H1 (cell line): ENCODE data around the gene LRRC4C. TPM values are rescaled to one million over a fixed set of nuclear protein-coding genes. Genes with fewer than 3 reads are reported as not detected.

ENCODE experiments used
- CTCF ChIA-PET: fragments of 300-600 bp; sonication (Branson Sonifier 250); formaldehyde crosslinking; loops from one replicate; lab custom pipeline; 2021; ENCODE audit not compliant: partially characterized antibody; lab: Charles Lee
- POLR2A ChIA-PET: fragments of 300-600 bp; sonication (Branson Sonifier 250); formaldehyde crosslinking; loops from one replicate; lab custom pipeline; 2021; ENCODE audit warnings: inconsistent platforms; ENCODE audit not compliant: partially characterized antibody; lab: Charles Lee
- DNase-seq, 2 experiments: peaks; one replicate each; pipeline versions ENCODE4 v3.0.0 to v3.0.0-alpha.2; 2010 to 2022; ENCODE audit warnings: low spot score in 2 of 2, low read depth in 1 of 2, mixed read lengths in 1 of 2
- FAIRE-seq: peaks from 2 replicates; lab custom pipeline; 2011; peaks lifted over from hg19 to GRCh38; lab: Jason Lieb, UNC
- H2AFZ ChIP-seq: 2 replicates; pipeline ENCODE4 v1.8.1; 2012; ENCODE audit warnings: low read length, inconsistent platforms
- H2AK5ac ChIP-seq: 2 replicates; pipeline ENCODE4 v1.6.1; 2013; ENCODE audit warnings: low read depth, low read length
- H2BK120ac ChIP-seq: replicated peaks from 2 replicates; pipeline ENCODE3; 2013; ENCODE audit warnings: low read depth, low read length, inconsistent platforms
- H2BK12ac ChIP-seq: 2 replicates; pipeline ENCODE4 v1.6.1; 2013; ENCODE audit warnings: low read depth, low read length
- H2BK15ac ChIP-seq: 2 replicates; pipeline ENCODE4 v1.6.1; 2013; ENCODE audit warnings: low read length
- H2BK20ac ChIP-seq: 2 replicates; pipeline ENCODE4 v1.6.1; 2013; ENCODE audit warnings: low read length
- H2BK5ac ChIP-seq: 2 replicates; pipeline ENCODE4 v1.6.1; 2013; ENCODE audit warnings: low read depth, low read length
- H3K14ac ChIP-seq: 2 replicates; pipeline ENCODE4 v1.6.1; 2013; ENCODE audit warnings: inconsistent platforms; ENCODE audit not compliant: insufficient read length
- H3K18ac ChIP-seq: 2 replicates; pipeline ENCODE4 v1.6.1; 2013; ENCODE audit warnings: low read length; ENCODE audit errors: extremely low read depth
- H3K23ac ChIP-seq: 2 replicates; pipeline ENCODE4 v1.6.1; 2013; ENCODE audit warnings: inconsistent platforms; ENCODE audit not compliant: insufficient read length
- H3K23me2 ChIP-seq: 2 replicates; pipeline ENCODE4 v1.6.1; 2013; ENCODE audit warnings: low read depth, low read length
- H3K27ac ChIP-seq: 2 replicates; pipeline ENCODE4 v1.6.1; 2011; ENCODE audit warnings: low read depth, low read length, inconsistent platforms
- H3K27me3 ChIP-seq, 4 experiments: replicated peaks in 1 of 4; 1 replicate in 1 of 4; 2 replicates in 3 of 4; pipeline versions ENCODE4 v1.6.1 to v1.8.1; 2011 to 2013; ENCODE audit warnings: low read length in 3 of 4, mild to moderate bottlenecking in 3 of 4, inconsistent platforms in 2 of 4, mixed read lengths in 2 of 4, moderate library complexity in 1 of 4; ENCODE audit not compliant: control insufficient read depth in 3 of 4, insufficient read depth in 3 of 4; ENCODE audit errors: extremely low read depth in 1 of 4
- H3K36me3 ChIP-seq, 4 experiments: 2 replicates each; pipeline versions ENCODE4 v1.6.1 to v1.8.1; 2011 to 2013; ENCODE audit warnings: mild to moderate bottlenecking in 4 of 4, low read length in 3 of 4, moderate library complexity in 2 of 4, control low read depth in 1 of 4, inconsistent platforms in 1 of 4; ENCODE audit not compliant: insufficient read depth in 4 of 4, control insufficient read depth in 2 of 4
- H3K4ac ChIP-seq: replicated peaks from 2 replicates; pipeline ENCODE3; 2013; ENCODE audit warnings: low read length, low read depth, mixed read lengths, inconsistent platforms; ENCODE audit not compliant: insufficient read length
- H3K4me1 ChIP-seq, 4 experiments: replicated peaks in 1 of 4; 1 replicate in 1 of 4; 2 replicates in 3 of 4; pipeline versions ENCODE4 v1.6.1 to v1.8.1; 2011 to 2013; ENCODE audit warnings: low read length in 3 of 4, inconsistent platforms in 2 of 4, mixed read lengths in 1 of 4; ENCODE audit not compliant: insufficient read depth in 4 of 4, control insufficient read depth in 3 of 4
- H3K4me2 ChIP-seq, 2 experiments: 2 replicates each; pipeline versions ENCODE4 v1.6.1 to v1.8.1; 2011 to 2013; ENCODE audit warnings: low read depth in 2 of 2, low read length in 2 of 2, control low read depth in 1 of 2, inconsistent platforms in 1 of 2, mild to moderate bottlenecking in 1 of 2; ENCODE audit not compliant: insufficient read depth in 1 of 2
- H3K4me3 ChIP-seq, 4 experiments: fragments of 200-600, 300-600 bp in 1 of 4; sonication (generic), shearing (Covaris generic), sonication (Bioruptor Twin) in 1 of 4; 2 replicates each; pipeline versions ENCODE4 v1.5.1 to v1.8.1; 2011 to 2016; ENCODE audit warnings: low read length in 4 of 4, low read depth in 3 of 4, control low read depth in 2 of 4, inconsistent platforms in 2 of 4, mild to moderate bottlenecking in 2 of 4, mixed read lengths in 1 of 4, moderate library complexity in 1 of 4; ENCODE audit not compliant: insufficient read depth in 2 of 4; ENCODE audit errors: extremely low read depth in 1 of 4
- H3K56ac ChIP-seq: replicated peaks from 2 replicates; pipeline ENCODE3; 2013; ENCODE audit warnings: low read depth, mild to moderate bottlenecking, mixed read lengths, low read length, inconsistent platforms; ENCODE audit not compliant: insufficient read length
- H3K79me1 ChIP-seq: 2 replicates; pipeline ENCODE4 v1.6.1; 2013; ENCODE audit warnings: low read depth, low read length, control low read depth
- H3K79me2 ChIP-seq, 2 experiments: 2 replicates each; pipeline versions ENCODE4 v1.6.1 to v1.8.1; 2012 to 2013; ENCODE audit warnings: low read length in 2 of 2, mild to moderate bottlenecking in 2 of 2, inconsistent platforms in 1 of 2; ENCODE audit not compliant: insufficient read depth in 2 of 2, control insufficient read depth in 1 of 2
- H3K9ac ChIP-seq, 4 experiments: replicated peaks in 1 of 4; 1 replicate in 1 of 4; 2 replicates in 3 of 4; pipeline versions ENCODE4 v1.6.1 to v1.8.1; 2011 to 2013; ENCODE audit warnings: low read depth in 3 of 4, low read length in 3 of 4, control low read depth in 2 of 4, mild to moderate bottlenecking in 2 of 4, moderate library complexity in 2 of 4, inconsistent platforms in 1 of 4; ENCODE audit errors: extremely low read depth in 1 of 4
- H3K9me3 ChIP-seq, 2 experiments: 2 replicates each; pipeline versions ENCODE4 v1.6.1 to v1.8.1; 2012 to 2013; ENCODE audit warnings: mild to moderate bottlenecking in 2 of 2, moderate library complexity in 2 of 2, control low read depth in 1 of 2, inconsistent platforms in 1 of 2, low read depth in 1 of 2, low read length in 1 of 2, mixed read lengths in 1 of 2; ENCODE audit not compliant: insufficient read depth in 2 of 2
- H4K20me1 ChIP-seq, 2 experiments: replicated peaks in 1 of 2; 2 replicates each; pipeline versions ENCODE3 to v1.8.1; 2011 to 2013; ENCODE audit warnings: inconsistent platforms in 2 of 2, low read length in 2 of 2, mild to moderate bottlenecking in 1 of 2; ENCODE audit not compliant: insufficient read depth in 2 of 2, control insufficient read depth in 1 of 2
- H4K5ac ChIP-seq: 2 replicates; pipeline ENCODE4 v1.6.1; 2013; ENCODE audit warnings: low read length, low read depth, mixed read lengths, inconsistent platforms; ENCODE audit not compliant: insufficient read length
- H4K8ac ChIP-seq: 2 replicates; pipeline ENCODE4 v1.8.0; 2013; ENCODE audit warnings: mild to moderate bottlenecking, moderate library complexity, low read length, inconsistent platforms; ENCODE audit not compliant: insufficient read depth; ENCODE audit errors: extremely low read depth
- H4K91ac ChIP-seq: replicated peaks from 2 replicates; pipeline ENCODE3; 2013; ENCODE audit warnings: low read length, mixed read lengths, inconsistent platforms; ENCODE audit not compliant: insufficient read length
- ASH2L ChIP-seq: fragments of 200-600, 300-600 bp; sonication (generic); IDR thresholded peaks from one replicate; pipeline ENCODE4 v1.7.1; 2017; ENCODE audit warnings: low read length
- CBX8 ChIP-seq: fragments of 300-800, 300-1000 bp; sonication (generic); IDR thresholded peaks from 2 replicates; pipeline ENCODE4 v1.7.1; 2016; ENCODE audit warnings: low read depth, low read length, borderline replicate concordance
- EZH2 ChIP-seq: fragments of 200-600 bp; sonication (generic); IDR thresholded peaks from 2 replicates; pipeline ENCODE4 v1.7.1; 2012; ENCODE audit warnings: low read depth, mild to moderate bottlenecking, moderate library complexity, low read length, inconsistent platforms; ENCODE audit not compliant: severe bottlenecking
- JUN ChIP-seq: IDR thresholded peaks from 2 replicates; pipeline ENCODE4 v1.6.1; 2011; ENCODE audit warnings: low read depth, mild to moderate bottlenecking, improper control_type of control experiment, low read length
- KDM4A ChIP-seq: IDR thresholded peaks from one replicate; pipeline ENCODE4 v1.7.1; 2012; ENCODE audit warnings: low read depth, mild to moderate bottlenecking, moderate library complexity, low read length, inconsistent platforms; ENCODE audit not compliant: severe bottlenecking
- MAFK ChIP-seq: IDR thresholded peaks from 2 replicates; pipeline ENCODE4 v1.6.1; 2012; ENCODE audit warnings: low read depth, mild to moderate bottlenecking, improper control_type of control experiment, low read length
- POU5F1 ChIP-seq: IDR thresholded peaks from 2 replicates; pipeline ENCODE4 v1.6.1; 2011; ENCODE audit warnings: low read depth, mild to moderate bottlenecking, low read length, moderate library complexity
- SP2 ChIP-seq: IDR thresholded peaks from 2 replicates; pipeline ENCODE4 v1.6.1; 2012; ENCODE audit warnings: mild to moderate bottlenecking, low read length, inconsistent platforms
- SRF ChIP-seq: IDR thresholded peaks from 2 replicates; pipeline ENCODE4 v1.6.1; 2011; ENCODE audit warnings: mild to moderate bottlenecking, low read depth, low read length, moderate library complexity
- TEAD4 ChIP-seq: IDR thresholded peaks from 2 replicates; pipeline ENCODE4 v1.6.1; 2012; ENCODE audit warnings: low read depth, low read length, inconsistent platforms, mixed read lengths
- WGBS, 2 experiments: shearing (Covaris generic) in 1 of 2; methylation state at CpG; one replicate each; pipeline versions ENCODE4 v1.1.6 to v1.1.7; 2013 to 2015; ENCODE audit warnings: low lambda C conversion rate in 2 of 2, mixed read lengths in 2 of 2, inconsistent platforms in 1 of 2, low coverage in 1 of 2, missing lambda C conversion rate in 1 of 2; ENCODE audit not compliant: insufficient replicate concordance in 2 of 2, insufficient coverage in 1 of 2, insufficient read length in 1 of 2; ENCODE audit errors: extremely low coverage in 1 of 2, missing lambda C conversion rate in 1 of 2; 5-methylcytosine and 5-hydroxymethylcytosine counted together
- polyA plus RNA-seq, 7 experiments: library from polyadenylated mRNA; depleted of rRNA in 3 of 7; stranded (reverse) in 5 of 7; unstranded in 2 of 7; fragments of >200 nt in 5 of 7; fragments of 200-250 nt in 2 of 7; gene quantifications; 1 replicate in 5 of 7; 2 replicates in 1 of 7; 4 replicates in 1 of 7; pipeline versions ENCODE4 v1.2.1 to v1.2.3, GENCODE V29; 2011 to 2013; ENCODE audit warnings: missing spikeins in 2 of 7, mixed read lengths in 2 of 7
- total RNA-seq: library from RNA; stranded (reverse); fragmentation: NEBNext Ultra II Directional; extraction: Animal tissue kit (Norgen Biotek cat#: 25700); gene quantifications from 2 replicates; pipeline ENCODE4 v1.2.1, GENCODE V29; 2021
- TF ChIP-seq, protein P1 (sequence below): IDR thresholded peaks from 2 replicates; pipeline ENCODE4 v1.6.1; 2012; ENCODE audit warnings: low read length, inconsistent platforms

The LRRC4C gene
- total and polyA plus RNA-seq, 2 of the 8 experiments (the other 6 are each of a cell fraction or from before 2014, with no cell fraction given): 0.23 to 2.2 TPM

DNA sequence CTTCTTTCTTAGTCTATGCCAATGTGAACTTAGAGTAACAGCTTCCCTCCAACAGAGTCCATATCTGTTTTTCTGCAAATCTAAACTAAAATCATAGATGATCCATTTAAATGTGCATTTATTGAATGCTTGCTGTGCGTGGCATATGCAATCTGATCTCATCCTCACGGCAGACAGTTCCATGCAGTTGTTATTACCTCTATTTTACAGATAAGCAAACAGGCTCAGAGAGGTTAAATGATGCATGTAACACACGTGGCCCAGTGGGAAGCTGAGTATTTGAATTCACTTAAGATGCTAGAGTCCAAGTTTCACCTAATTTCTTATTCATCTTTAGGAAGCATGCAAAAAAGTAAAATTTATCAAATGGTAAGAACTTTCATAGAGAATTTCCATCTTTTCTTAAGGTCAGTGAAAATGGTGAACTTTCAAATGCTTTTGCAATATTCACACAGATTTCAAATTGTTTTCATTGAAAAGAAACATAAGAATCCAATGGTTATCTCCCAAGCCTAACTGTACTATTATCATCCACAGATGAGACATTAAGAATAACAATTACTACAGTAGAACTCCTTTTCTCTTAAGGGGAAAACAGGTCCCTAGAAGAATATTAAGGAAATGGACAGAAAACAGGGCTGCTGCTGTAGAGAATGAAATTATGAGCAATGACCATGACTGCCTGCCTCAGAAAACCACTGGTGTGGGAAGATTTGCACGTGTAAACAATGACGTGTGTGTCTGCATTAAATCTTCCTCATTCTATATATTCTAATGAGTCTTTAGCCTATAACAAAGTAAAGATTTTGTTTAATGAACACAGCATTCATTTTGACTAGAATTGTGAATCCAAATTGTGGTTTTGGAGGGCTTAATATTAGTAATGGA, 1171.3 kb downstream of the LRRC4C start:
- H4K8ac ChIP-seq: no peak overlapping the region
- H3K36me3 ChIP-seq: no peaks in the 10 kb centered on the region
- no peak overlapping the region for H2AK5ac ChIP-seq
- no peak overlapping the region for H3K4me2 ChIP-seq
- H3K27ac ChIP-seq: no peak overlapping the region
- CTCF ChIA-PET: interaction anchor here (0.8 kb wide), 1 partner anchor 163 kb away, joined by 3 read pairs; no protein-coding TSS in a partner anchor
- H3K9ac ChIP-seq: no peak overlapping the region
- peaks cover 0 to 7% (median 3%) of the 10 kb centered on the region in 4 experiments; a peak in 2 of 7 replicates for H3K4me1 ChIP-seq
- H3K9me3 ChIP-seq: no peaks in the 10 kb centered on the region
- H4K91ac ChIP-seq: no peak overlapping the region
- no peaks in the 10 kb centered on the region for H4K20me1 ChIP-seq
- no peak overlapping the region for H3K14ac ChIP-seq
- H3K18ac ChIP-seq: no peak overlapping the region
- POLR2A ChIA-PET: no interaction called here
- H3K56ac ChIP-seq: no peak overlapping the region
- no peak overlapping the region for H4K5ac ChIP-seq
- no peak overlapping the region for H3K4ac ChIP-seq
- no peak overlapping the region for H2BK12ac ChIP-seq
- H2BK15ac ChIP-seq: no peak overlapping the region
- no peaks in the 10 kb centered on the region for H3K79me1 ChIP-seq
- peaks cover 11 to 24% (median 21%) of the 10 kb centered on the region in 4 experiments for H3K27me3 ChIP-seq
- no peak overlapping the region for H2BK120ac ChIP-seq
- DNase-seq (no peak), FAIRE-seq (no peak)
- H2BK5ac ChIP-seq: no peak overlapping the region
- no peak overlapping the region for H2AFZ ChIP-seq
- no peaks in the 10 kb centered on the region for H3K79me2 ChIP-seq
- H3K23me2 ChIP-seq: peaks cover 4% of the 10 kb centered on the region; the same call in 1 of the 2 replicates
- H3K4me3 ChIP-seq: no peak overlapping the region
- H2BK20ac ChIP-seq: no peak overlapping the region
- no peak overlapping the region for H3K23ac ChIP-seq
- WGBS, 2 experiments: 87% methylated on average over 5 of the region's 5 CpGs; no CpG with 5 or more reads in 1 of the 2 experiments
- TF ChIP-seq MAFK: no peak
- TF ChIP-seq JUN: no peak
- TF ChIP-seq SP2: no peak
- TF ChIP-seq CBX8: no peak
- no peak for TF ChIP-seq SRF
- TF ChIP-seq, protein P1, sequence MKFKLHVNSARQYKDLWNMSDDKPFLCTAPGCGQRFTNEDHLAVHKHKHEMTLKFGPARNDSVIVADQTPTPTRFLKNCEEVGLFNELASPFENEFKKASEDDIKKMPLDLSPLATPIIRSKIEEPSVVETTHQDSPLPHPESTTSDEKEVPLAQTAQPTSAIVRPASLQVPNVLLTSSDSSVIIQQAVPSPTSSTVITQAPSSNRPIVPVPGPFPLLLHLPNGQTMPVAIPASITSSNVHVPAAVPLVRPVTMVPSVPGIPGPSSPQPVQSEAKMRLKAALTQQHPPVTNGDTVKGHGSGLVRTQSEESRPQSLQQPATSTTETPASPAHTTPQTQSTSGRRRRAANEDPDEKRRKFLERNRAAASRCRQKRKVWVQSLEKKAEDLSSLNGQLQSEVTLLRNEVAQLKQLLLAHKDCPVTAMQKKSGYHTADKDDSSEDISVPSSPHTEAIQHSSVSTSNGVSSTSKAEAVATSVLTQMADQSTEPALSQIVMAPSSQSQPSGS: no peak
- TF ChIP-seq TEAD4: no peak
- TF ChIP-seq POU5F1: no peak
- no peak for TF ChIP-seq KDM4A
- no peak for TF ChIP-seq ASH2L
- no peak for TF ChIP-seq EZH2
